HFFc6 (cell line): ENCODE data around the gene PALD1. TPM values are rescaled to one million over a fixed set of nuclear protein-coding genes. Genes with fewer than 3 reads are reported as not detected.

ENCODE experiments used
- DNase-seq: peaks from one replicate; pipeline ENCODE4 v3.0.0-alpha.2; 2018
- H3K27ac Mint-ChIP-seq: 2 replicates; pipeline ENCODE4 v1.8.0; 2020; ENCODE audit warnings: mild to moderate bottlenecking, mixed read lengths
- H3K27me3 Mint-ChIP-seq: 2 replicates; pipeline ENCODE4 v1.8.0; 2021; ENCODE audit warnings: mild to moderate bottlenecking, moderate library complexity, mixed read lengths; ENCODE audit not compliant: insufficient read depth
- H3K36me3 Mint-ChIP-seq: 2 replicates; pipeline ENCODE4 v1.8.0; 2021; ENCODE audit warnings: low read depth, mixed read lengths
- H3K4me1 Mint-ChIP-seq: 2 replicates; pipeline ENCODE4 v1.8.0; 2020; ENCODE audit warnings: low read depth, mixed read lengths
- H3K4me3 Mint-ChIP-seq: 2 replicates; pipeline ENCODE4 v1.8.0; 2020; ENCODE audit warnings: mild to moderate bottlenecking, moderate library complexity, mixed read lengths
- H3K9me3 Mint-ChIP-seq: 2 replicates; pipeline ENCODE4 v1.8.0; 2020; ENCODE audit warnings: mild to moderate bottlenecking, mixed read lengths
- CTCF ChIP-seq: fragments of 200-600 bp; sonication (generic); IDR thresholded peaks from 2 replicates; pipeline ENCODE4 v1.5.0; 2021; ENCODE audit warnings: antibody characterized with exemption, mild to moderate bottlenecking
- total RNA-seq, 6 experiments: library from RNA; stranded (reverse); fragmentation: NEBNext Ultra II Directional; extraction: Animal tissue kit (Norgen Biotek cat#: 25700); gene quantifications; 2 replicates in 1 of 6; 3 replicates in 5 of 6; pipeline ENCODE4 v1.2.3, GENCODE V29; 2021

PALD1 gene
- total RNA-seq, 6 experiments from 2014 or later = not detected

- DNase-seq = no peak
- no peaks in the 10 kb centered on the region for H3K36me3 Mint-ChIP-seq
- no peak overlapping the region for H3K4me3 Mint-ChIP-seq
- no peak for TF ChIP-seq CTCF
- no peaks in the 10 kb centered on the region for H3K9me3 Mint-ChIP-seq
- no peaks in the 10 kb centered on the region for H3K4me1 Mint-ChIP-seq
- peaks cover 37% of the 10 kb centered on the region for H3K27me3 Mint-ChIP-seq
- H3K27ac Mint-ChIP-seq = no peak overlapping the region
Observed at GRCh38 chr10:70441895-70442309, 36.7 kb upstream of the PALD1 start.

GRCh38 chr10:70442332-70442988 is 36.1 kb upstream of the PALD1 start:
- DNase-seq = no peak
- no peak for TF ChIP-seq CTCF
- Mint-ChIP-seq H3K27ac (no peak overlapping the region), H3K4me1 (no peaks in the 10 kb centered on the region), H3K4me3 (no peak overlapping the region), H3K36me3 (no peaks in the 10 kb centered on the region), H3K9me3 (no peaks in the 10 kb centered on the region), H3K27me3 (peaks cover 37% of the 10 kb centered on the region)

GRCh38 chr10:70444744-70445143 is 33.8 kb upstream of the PALD1 start:
- no peaks in the 10 kb centered on the region for H3K4me1 Mint-ChIP-seq
- peaks cover 35% of the 10 kb centered on the region for H3K27me3 Mint-ChIP-seq
- DNase-seq = no peak

GRCh38 chr10:70445718-70446657 is 32.6 kb upstream of the PALD1 start:
- Mint-ChIP-seq H3K27ac (no peak overlapping the region), H3K9me3 (no peaks in the 10 kb centered on the region), H3K4me3 (no peak overlapping the region), H3K27me3 (peaks cover 32% of the 10 kb centered on the region), H3K36me3 (no peaks in the 10 kb centered on the region), H3K4me1 (no peaks in the 10 kb centered on the region)
- no peak for TF ChIP-seq CTCF
- no peak for DNase-seq

More at GRCh38 chr10:70444744-70445143, 33.8 kb upstream of the PALD1 start:
- Mint-ChIP-seq H3K36me3 (no peaks in the 10 kb centered on the region), H3K27ac (no peak overlapping the region), H3K9me3 (no peaks in the 10 kb centered on the region), H3K4me3 (no peak overlapping the region)
- TF ChIP-seq CTCF = no peak

- no peak overlapping the region for H3K4me3 Mint-ChIP-seq
- DNase-seq = no peak
- H3K36me3 Mint-ChIP-seq = no peaks in the 10 kb centered on the region
- no peak for TF ChIP-seq CTCF
- H3K27me3 Mint-ChIP-seq = peaks cover 26% of the 10 kb centered on the region
- no peaks in the 10 kb centered on the region for H3K9me3 Mint-ChIP-seq
- no peak overlapping the region for H3K27ac Mint-ChIP-seq
- H3K4me1 Mint-ChIP-seq = no peaks in the 10 kb centered on the region
Observed at GRCh38 chr10:70448236-70448635, 30.3 kb upstream of the PALD1 start.
